SKM-1 (cell line): ENCODE results near the gene ZER1.

Experiments
- DNase-seq: peaks from one replicate; lab custom pipeline; 2025; ENCODE audit not compliant: unreplicated experiment; lab: John Stamatoyannopoulos, UW

The ZER1 gene

GRCh38 chr9:128742401-128742800 is 29.3 kb downstream of the ZER1 start:
- no peak for DNase-seq

GRCh38 chr9:128735373-128735772 is 36.4 kb downstream of the ZER1 start:
- no peak for DNase-seq

GRCh38 chr9:128733256-128733655 is 38.5 kb downstream of the ZER1 start:
- DNase-seq: peak; percentile 36

GRCh38 chr9:128732576-128732975 is 39.2 kb downstream of the ZER1 start:
- DNase-seq: peak; percentile 25

- DNase-seq: no peak
Observed at GRCh38 chr9:128731691-128732090, 40.0 kb downstream of the ZER1 start.

GRCh38 chr9:128731093-128731492 is 40.6 kb downstream of the ZER1 start:
- no peak for DNase-seq

GRCh38 chr9:128729766-128730517 is 41.8 kb downstream of the ZER1 start:
- DNase-seq: no peak

GRCh38 chr9:128729302-128729701 is 42.4 kb downstream of the ZER1 start:
- no peak for DNase-seq

GRCh38 chr9:128728298-128728697 is 43.4 kb downstream of the ZER1 start:
- DNase-seq: no peak

GRCh38 chr9:128727640-128728248 is 44.0 kb downstream of the ZER1 start:
- DNase-seq: no peak

GRCh38 chr9:128724744-128725211 is 46.9 kb downstream of the ZER1 start:
- DNase-seq: peak; percentile 51

- peak; percentile 97 for DNase-seq
Observed at GRCh38 chr9:128723866-128724743, 47.6 kb downstream of the ZER1 start, which contains the start of gene ZDHHC12. TSS of gene ZDHHC12 (minus strand) at chr9:128724127. CDS start at chr9:128724093, 34 bp downstream.

- DNase-seq: no peak
Observed at GRCh38 chr9:128723352-128723865, 48.3 kb downstream of the ZER1 start.

- DNase-seq: no peak
Observed at GRCh38 chr9:128722380-128723351, 49.1 kb downstream of the ZER1 start.

GRCh38 chr9:128721487-128722010 is 50.2 kb downstream of the ZER1 start:
- no peak for DNase-seq

GRCh38 chr9:128720841-128721486 is 50.8 kb downstream of the ZER1 start:
- no peak for DNase-seq

GRCh38 chr9:128719919-128720605 is 51.7 kb downstream of the ZER1 start:
- DNase-seq: no peak

- no peak for DNase-seq
Observed at GRCh38 chr9:128718475-128718874, 53.3 kb downstream of the ZER1 start.

- no peak for DNase-seq
Observed at GRCh38 chr9:128718047-128718446, 53.7 kb downstream of the ZER1 start.
